PC-9 (cell line): Measurements from ENCODE around the gene ACBD3. TPM values are rescaled to one million over a fixed set of nuclear protein-coding genes. Genes with fewer than 3 reads are reported as not detected.

Experiments used
- BruUV-seq: library from RNA; stranded (reverse); fragments of 400-500 nt; replicated peaks from 2 replicates; lab custom pipeline; 2021; lab: Mats Ljungman, UMichigan
- CTCF ChIA-PET: fragments of 300-600 bp; sonication (Branson Sonifier 250); formaldehyde crosslinking; loops from one replicate; lab custom pipeline; 2022; ENCODE audit warnings: antibody characterized with exemption; lab: Charles Lee
- POLR2A ChIA-PET: fragments of 300-600 bp; sonication (Branson Sonifier 250); formaldehyde crosslinking; loops from one replicate; lab custom pipeline; 2022; ENCODE audit warnings: antibody characterized with exemption; ENCODE audit not compliant: unreplicated experiment; lab: Charles Lee
- DNase-seq, 2 experiments: peaks; one replicate each; pipeline versions ENCODE4 v3.0.0 to v3.0.0-alpha.2; 2015 to 2022; ENCODE audit warnings: mixed read lengths in 1 of 2
- H2AFZ ChIP-seq: fragments of 200-600 bp; sonication (generic); 2 replicates; pipeline ENCODE4 v1.8.1; 2017; ENCODE audit warnings: antibody characterized with exemption
- H3F3A ChIP-seq: fragments of 200-600 bp; sonication (generic); 2 replicates; pipeline ENCODE4 v1.8.1; 2017; ENCODE audit warnings: antibody characterized with exemption, mild to moderate bottlenecking, low read depth; ENCODE audit not compliant: insufficient read depth
- H3K27ac ChIP-seq: fragments of 200-600 bp; sonication (generic); 2 replicates; pipeline ENCODE4 v1.6.1; 2016; ENCODE audit warnings: mixed run types
- H3K27me3 ChIP-seq: fragments of 200-600 bp; sonication (generic); 2 replicates; pipeline ENCODE4 v1.6.1; 2016; ENCODE audit warnings: low read depth, mixed run types; ENCODE audit not compliant: insufficient read depth
- H3K36me3 ChIP-seq: fragments of 200-600 bp; sonication (generic); 2 replicates; pipeline ENCODE4 v1.6.1; 2016; ENCODE audit warnings: low read depth, mixed run types
- H3K4me1 ChIP-seq: fragments of 200-600 bp; sonication (generic); replicated peaks from 2 replicates; pipeline ENCODE4 v1.6.1; 2016; ENCODE audit warnings: mixed run types; ENCODE audit not compliant: insufficient read depth
- H3K4me2 ChIP-seq: fragments of 200-600 bp; sonication (generic); 2 replicates; pipeline ENCODE4 v1.6.1; 2017; ENCODE audit warnings: mixed run types
- H3K4me3 ChIP-seq: fragments of 200-600 bp; sonication (generic); 2 replicates; pipeline ENCODE4 v1.6.1; 2016; ENCODE audit warnings: mixed run types
- H3K79me2 ChIP-seq: fragments of 200-600 bp; sonication (generic); 2 replicates; pipeline ENCODE4 v1.6.1; 2017; ENCODE audit warnings: low read depth, mixed run types
- H3K9me2 ChIP-seq: fragments of 200-600 bp; sonication (generic); 2 replicates; pipeline ENCODE4 v1.8.1; 2017; ENCODE audit warnings: mild to moderate bottlenecking; ENCODE audit not compliant: insufficient read depth
- H3K9me3 ChIP-seq: fragments of 200-600 bp; sonication (generic); 2 replicates; pipeline ENCODE4 v1.8.1; 2016; ENCODE audit warnings: low read depth; ENCODE audit not compliant: insufficient read depth
- H4K20me1 ChIP-seq: fragments of 200-600 bp; sonication (generic); 2 replicates; pipeline ENCODE4 v1.8.1; 2017; ENCODE audit not compliant: insufficient read depth
- CTCF ChIP-seq: fragments of 200-600 bp; sonication (generic); conservative IDR thresholded peaks from 2 replicates; pipeline ENCODE4 v1.6.1; 2017; ENCODE audit warnings: mixed run types, antibody characterized with exemption, mild to moderate bottlenecking, moderate library complexity
- EZH2 ChIP-seq: fragments of 200-600 bp; sonication (generic); IDR thresholded peaks from 2 replicates; pipeline ENCODE4 v1.8.0; 2017; ENCODE audit warnings: antibody characterized with exemption, low read depth
- intact Hi-C: fragments of 100-400 bp; cut with micrococcal nuclease; formaldehyde crosslinking; loops from one replicate; pipeline ENCODE4 v1.10.0; 2022; ENCODE audit not compliant: unreplicated experiment
- total RNA-seq: library from RNA; stranded (reverse); gene quantifications from 2 replicates; pipeline ENCODE4 v1.2.3, GENCODE V29; 2021

The ACBD3 gene
- total RNA-seq, 1 experiment from 2014 or later = 46.4 TPM

- Histone ChIP-seq H3K4me1 (peaks cover 20% of the 10 kb centered on the region), H3F3A (peaks cover 17% of the 10 kb centered on the region; the same call in 1 of the 2 replicates), H3K4me2 (no peak overlapping the region), H2AFZ (no peak overlapping the region), H3K4me3 (no peak overlapping the region), H4K20me1 (no peaks in the 10 kb centered on the region), H3K27ac (no peak overlapping the region), H3K36me3 (no peaks in the 10 kb centered on the region), H3K9me2 (no peaks in the 10 kb centered on the region), H3K79me2 (no peaks in the 10 kb centered on the region), H3K9me3 (no peaks in the 10 kb centered on the region), H3K27me3 (no peaks in the 10 kb centered on the region)
- no peak; the same call in 1 of the 2 replicates for TF ChIP-seq CTCF
- no peak for TF ChIP-seq EZH2
- DNase-seq = no peak
- ChIA-PET CTCF (interaction anchor here (0.6 kb wide), 1 partner anchor 110 kb away, joined by 4 read pairs; no protein-coding TSS in a partner anchor), POLR2A (no interaction called here)
- intact Hi-C loops = loop anchor here (5.0 kb wide), 1 partner anchor 131 kb away; no protein-coding TSS in a partner anchor
- BruUV-seq = no TSS peak
Observed at GRCh38 chr1:226201029-226201593, 14.6 kb upstream of the ACBD3 start.

- H4K20me1 ChIP-seq = no peaks in the 10 kb centered on the region
- ChIA-PET CTCF (no interaction called here), POLR2A (no interaction called here)
- H3F3A ChIP-seq = peaks cover 21% of the 10 kb centered on the region
- no TSS peak for BruUV-seq
- peaks cover 20% of the 10 kb centered on the region for H3K4me1 ChIP-seq
- no peak overlapping the region for H3K4me2 ChIP-seq
- no peak for DNase-seq
- no peak overlapping the region for H3K27ac ChIP-seq
- H3K4me3 ChIP-seq = no peak overlapping the region
- no peaks in the 10 kb centered on the region for H3K36me3 ChIP-seq
- TF ChIP-seq EZH2 (no peak), CTCF (no peak)
- intact Hi-C loops = loop anchor here (5.0 kb wide), 1 partner anchor 132 kb away; no protein-coding TSS in a partner anchor
- H3K27me3 ChIP-seq = no peaks in the 10 kb centered on the region
- no peaks in the 10 kb centered on the region for H3K79me2 ChIP-seq
- H3K9me3 ChIP-seq = no peaks in the 10 kb centered on the region
- H2AFZ ChIP-seq = no peak overlapping the region
- H3K9me2 ChIP-seq = no peaks in the 10 kb centered on the region
Observed at GRCh38 chr1:226199971-226200370, 13.4 kb upstream of the ACBD3 start.

- H4K20me1 ChIP-seq = no peaks in the 10 kb centered on the region
- intact Hi-C loops = no loop called here
- TF ChIP-seq CTCF (no peak), EZH2 (no peak)
- H3K4me3 ChIP-seq = no peak overlapping the region
- peaks cover 5% of the 10 kb centered on the region for H3F3A ChIP-seq
- ChIA-PET POLR2A (interaction anchor here (0.7 kb wide), 1 partner anchor 9 kb away, joined by 8 read pairs; no protein-coding TSS in a partner anchor), CTCF (interaction anchor here (0.6 kb wide), 1 partner anchor 365 kb away, joined by 3 read pairs; no protein-coding TSS in a partner anchor)
- no TSS peak for BruUV-seq
- no peak overlapping the region for H3K4me2 ChIP-seq
- DNase-seq = no peak
- no peak overlapping the region for H2AFZ ChIP-seq
- H3K36me3 ChIP-seq = no peaks in the 10 kb centered on the region
- H3K79me2 ChIP-seq = no peaks in the 10 kb centered on the region
- no peaks in the 10 kb centered on the region for H3K9me3 ChIP-seq
- H3K9me2 ChIP-seq = no peaks in the 10 kb centered on the region
- no peak overlapping the region for H3K27ac ChIP-seq
- H3K4me1 ChIP-seq = no peaks in the 10 kb centered on the region
- no peaks in the 10 kb centered on the region for H3K27me3 ChIP-seq
Observed at GRCh38 chr1:226195144-226195543, 8.6 kb upstream of the ACBD3 start.
